ENCODE data around the gene SUPT3H. TPM values are rescaled to one million over a fixed set of nuclear protein-coding genes. Genes with fewer than 3 reads are reported as not detected.

Gene SUPT3H
- total RNA-seq, 2 experiments from 2014 or later, result 8.2 to 11.7 TPM

DNA sequence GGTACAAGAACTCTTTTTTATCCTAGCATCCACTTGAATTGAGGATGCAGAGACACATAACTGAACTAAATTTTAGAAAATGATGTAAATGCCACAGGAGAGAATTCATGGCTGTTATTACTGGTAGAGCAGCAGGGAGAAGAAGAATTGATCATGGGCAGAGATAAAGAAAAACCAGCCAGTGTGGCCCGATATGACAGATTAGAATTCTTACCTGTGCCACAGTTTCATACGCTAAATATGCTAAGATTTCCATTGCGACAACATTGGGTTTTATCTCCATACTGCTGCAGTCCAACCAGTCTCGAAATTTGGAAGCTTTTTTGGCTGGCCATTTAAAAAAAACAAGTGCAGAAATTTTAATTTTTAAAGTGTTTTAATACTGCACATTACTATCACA lies 423.5 kb downstream of the SUPT3H start:
- Mint-ChIP-seq H3K27me3 (no peaks in the 10 kb centered on the region), H3K27ac (no peak overlapping the region), H3K4me1 (no peaks in the 10 kb centered on the region), H3K4me3 (no peak overlapping the region), H3K9me3 (ENCODE audit: low read depth) (peaks cover 13% of the 10 kb centered on the region), H3K36me3 (peaks cover 26% of the 10 kb centered on the region)
- no peak for ATAC-seq
- no peak for DNase-seq
- CTCF ChIA-PET, result no interaction called here

GRCh38 chr6:44951253-44951747 lies 426.4 kb downstream of the SUPT3H start:
- DNase-seq (no peak), ATAC-seq (no peak)
- CTCF ChIA-PET, result interaction anchor here (1.0 kb wide), 1 partner anchor 10 kb away, joined by 3 read pairs; no protein-coding TSS in a partner anchor
- H3K9me3 Mint-ChIP-seq (ENCODE audit: low read depth), result peaks cover 14% of the 10 kb centered on the region
- H3K27me3 Mint-ChIP-seq, result no peaks in the 10 kb centered on the region
- H3K27ac Mint-ChIP-seq, result no peak overlapping the region
- H3K36me3 Mint-ChIP-seq, result peaks cover 29% of the 10 kb centered on the region
- H3K4me1 Mint-ChIP-seq, result no peaks in the 10 kb centered on the region
- no peak overlapping the region for H3K4me3 Mint-ChIP-seq

DNA sequence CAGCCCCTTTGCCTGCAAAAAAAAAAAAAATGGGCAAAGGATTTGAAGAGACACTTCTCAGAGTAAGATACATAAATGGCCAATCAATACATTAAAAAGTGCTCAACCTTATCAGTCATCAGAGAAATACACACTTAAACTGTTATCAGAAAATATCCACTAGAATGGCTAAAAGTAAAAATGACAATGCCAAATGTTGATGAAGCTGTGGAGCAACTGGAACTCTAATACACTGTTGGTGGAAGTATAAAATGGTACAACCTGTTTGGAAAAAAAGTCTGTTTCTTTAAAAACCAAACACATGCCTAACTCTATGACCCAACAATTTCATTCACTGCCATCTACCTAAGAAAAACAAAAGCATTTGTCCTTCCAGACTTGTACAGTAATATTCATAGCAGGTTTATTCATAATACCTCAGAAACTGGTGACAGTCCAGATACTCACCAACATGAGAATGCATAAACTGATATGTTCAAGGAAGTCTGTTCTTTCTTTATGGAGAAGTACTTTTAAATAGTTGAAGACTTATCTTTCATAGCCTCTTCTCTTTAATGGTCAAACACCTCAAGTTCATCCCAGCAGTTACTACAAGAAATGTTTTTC lies 428.0 kb downstream of the SUPT3H start:
- H3K27ac Mint-ChIP-seq, result no peak overlapping the region
- no peaks in the 10 kb centered on the region for H3K4me1 Mint-ChIP-seq
- peaks cover 18% of the 10 kb centered on the region for H3K9me3 Mint-ChIP-seq (ENCODE audit: low read depth)
- no peak for DNase-seq
- no peak for ATAC-seq
- H3K4me3 Mint-ChIP-seq, result no peak overlapping the region
- no peaks in the 10 kb centered on the region for H3K27me3 Mint-ChIP-seq
- peaks cover 36% of the 10 kb centered on the region for H3K36me3 Mint-ChIP-seq
- CTCF ChIA-PET, result no interaction called here

GRCh38 chr6:44943541-44943940 lies 434.2 kb downstream of the SUPT3H start:
- H3K9me3 Mint-ChIP-seq (ENCODE audit: low read depth), result peaks cover 19% of the 10 kb centered on the region
- ATAC-seq (no peak), DNase-seq (no peak)
- no peak overlapping the region for H3K27ac Mint-ChIP-seq
- H3K27me3 Mint-ChIP-seq, result no peaks in the 10 kb centered on the region
- peaks cover 53% of the 10 kb centered on the region for H3K36me3 Mint-ChIP-seq
- CTCF ChIA-PET, result no interaction called here
- H3K4me3 Mint-ChIP-seq, result no peak overlapping the region
- H3K4me1 Mint-ChIP-seq, result peaks cover 7% of the 10 kb centered on the region

- no peaks in the 10 kb centered on the region for H3K27me3 Mint-ChIP-seq
- H3K4me1 Mint-ChIP-seq, result peaks cover 9% of the 10 kb centered on the region
- no peak for DNase-seq
- ATAC-seq, result no peak
- peaks cover 19% of the 10 kb centered on the region for H3K9me3 Mint-ChIP-seq (ENCODE audit: low read depth)
- H3K36me3 Mint-ChIP-seq, result peaks cover 58% of the 10 kb centered on the region
- H3K4me3 Mint-ChIP-seq, result no peak overlapping the region
- H3K27ac Mint-ChIP-seq, result no peak overlapping the region
- CTCF ChIA-PET, result no interaction called here
Measured at GRCh38 chr6:44942798-44943197, 434.9 kb downstream of the SUPT3H start.

GRCh38 chr6:44942201-44942600 lies 435.5 kb downstream of the SUPT3H start:
- Mint-ChIP-seq H3K4me3 (no peak overlapping the region), H3K27ac (no peak overlapping the region), H3K36me3 (peaks cover 59% of the 10 kb centered on the region), H3K9me3 (ENCODE audit: low read depth) (peaks cover 19% of the 10 kb centered on the region), H3K4me1 (peaks cover 11% of the 10 kb centered on the region), H3K27me3 (no peaks in the 10 kb centered on the region)
- CTCF ChIA-PET, result interaction anchor here (1.0 kb wide), 1 partner anchor 9 kb away, joined by 3 read pairs; no protein-coding TSS in a partner anchor
- ATAC-seq (no peak), DNase-seq (no peak)

DNA sequence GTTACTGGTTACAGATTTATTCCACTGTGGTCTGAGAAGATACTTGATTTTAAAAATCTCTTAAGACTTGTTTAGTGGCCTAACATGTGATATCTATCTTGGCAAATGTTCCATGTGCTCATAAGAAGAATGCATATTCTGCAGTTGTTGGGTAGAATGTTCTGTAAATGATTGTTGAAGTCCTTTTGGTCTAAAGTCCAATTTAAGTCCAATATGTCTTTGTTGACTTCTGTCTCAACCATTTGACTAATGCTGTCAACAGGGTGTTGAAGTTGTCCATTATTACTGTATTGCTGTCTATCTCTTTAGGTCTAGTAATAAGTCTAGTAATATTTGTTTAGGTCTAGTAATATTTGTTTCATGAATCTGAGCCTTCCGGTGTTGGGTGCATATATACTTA lies 437.4 kb downstream of the SUPT3H start:
- peaks cover 23% of the 10 kb centered on the region for H3K4me1 Mint-ChIP-seq

DNA sequence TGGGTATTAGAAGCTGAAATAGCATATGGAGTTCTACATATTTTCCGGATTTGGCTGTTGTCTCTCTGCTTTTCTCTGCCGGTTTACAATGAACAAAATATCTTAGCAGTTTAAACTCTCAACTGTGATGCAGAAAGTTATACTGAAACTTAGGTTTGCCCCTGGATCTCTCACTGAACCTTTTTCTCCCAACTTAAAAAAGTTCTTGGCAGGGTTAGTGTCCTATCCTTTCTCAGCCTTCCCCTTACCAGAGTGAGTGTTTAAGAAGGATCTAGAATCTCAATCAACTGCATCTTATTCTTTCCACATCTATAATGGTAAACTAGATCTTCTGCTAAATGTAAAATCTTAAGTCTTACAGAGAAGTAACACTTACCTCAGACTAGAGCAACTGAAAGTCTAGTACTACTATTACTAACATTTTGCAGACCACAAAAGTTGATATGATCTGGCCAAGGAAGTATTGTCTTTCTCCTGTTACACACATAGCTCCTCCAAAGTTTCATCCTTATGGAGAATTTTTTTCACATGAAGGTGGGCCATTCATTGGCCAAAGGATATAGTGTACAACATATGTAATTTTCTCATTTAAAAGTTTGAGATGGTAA lies 441.9 kb downstream of the SUPT3H start:
- peak; percentile 54 for ATAC-seq
- H3K9me3 Mint-ChIP-seq (ENCODE audit: low read depth), result peaks cover 8% of the 10 kb centered on the region

More for the DNA sequence above, 437.4 kb downstream of the SUPT3H start:
- CTCF ChIA-PET, result no interaction called here
- H3K27ac Mint-ChIP-seq, result no peak overlapping the region
- H3K9me3 Mint-ChIP-seq (ENCODE audit: low read depth), result peaks cover 17% of the 10 kb centered on the region
- ATAC-seq (no peak), DNase-seq (no peak)
- no peaks in the 10 kb centered on the region for H3K27me3 Mint-ChIP-seq
- peaks cover 51% of the 10 kb centered on the region for H3K36me3 Mint-ChIP-seq
- H3K4me3 Mint-ChIP-seq, result no peak overlapping the region

GRCh38 chr6:44933108-44933507 lies 444.6 kb downstream of the SUPT3H start:
- Mint-ChIP-seq H3K9me3 (ENCODE audit: low read depth) (peaks cover 2% of the 10 kb centered on the region), H3K4me1 (peaks cover 36% of the 10 kb centered on the region), H3K27ac (peak overlapping the region; percentile 97), H3K4me3 (peak overlapping the region; percentile 81), H3K27me3 (no peaks in the 10 kb centered on the region), H3K36me3 (peaks cover 23% of the 10 kb centered on the region)
- CTCF ChIA-PET, result interaction anchor here (1.1 to 1.7 kb wide), 4 partner anchors 13 to 487 kb away, joined by 3 to 4 read pairs (median 3); no protein-coding TSS in a partner anchor
- ATAC-seq, result peak; percentile 47
- no peak for DNase-seq

More for the DNA sequence above, 441.9 kb downstream of the SUPT3H start:
- Mint-ChIP-seq H3K27me3 (no peaks in the 10 kb centered on the region), H3K4me1 (peaks cover 36% of the 10 kb centered on the region), H3K27ac (peak overlapping the region; percentile 88), H3K4me3 (no peak overlapping the region), H3K36me3 (peaks cover 32% of the 10 kb centered on the region)
- no peak for DNase-seq
- CTCF ChIA-PET, result interaction anchor here (0.9 to 1.5 kb wide), 3 partner anchors 22 to 460 kb away, joined by 3 to 5 read pairs (median 3); no protein-coding TSS in a partner anchor

- CTCF ChIA-PET, result interaction anchor here (1.1 to 1.7 kb wide), 4 partner anchors 13 to 487 kb away, joined by 3 to 4 read pairs (median 3); no protein-coding TSS in a partner anchor
- Mint-ChIP-seq H3K27ac (peak overlapping the region; percentile 97), H3K4me1 (peaks cover 36% of the 10 kb centered on the region), H3K9me3 (ENCODE audit: low read depth) (peaks cover 2% of the 10 kb centered on the region), H3K4me3 (peak overlapping the region; percentile 81), H3K27me3 (no peaks in the 10 kb centered on the region), H3K36me3 (peaks cover 23% of the 10 kb centered on the region)
- DNase-seq (peak; percentile 68), ATAC-seq (peak; percentile 72)
Measured at GRCh38 chr6:44932651-44933091, 445.1 kb downstream of the SUPT3H start.

GRCh38 chr6:44931385-44931784 lies 446.3 kb downstream of the SUPT3H start:
- Mint-ChIP-seq H3K4me1 (peaks cover 31% of the 10 kb centered on the region), H3K4me3 (peak overlapping the region; percentile 81)
- CTCF ChIA-PET, result interaction anchor here (0.9 kb wide), 1 partner anchor 784 kb away, joined by 3 read pairs; no protein-coding TSS in a partner anchor

DNA sequence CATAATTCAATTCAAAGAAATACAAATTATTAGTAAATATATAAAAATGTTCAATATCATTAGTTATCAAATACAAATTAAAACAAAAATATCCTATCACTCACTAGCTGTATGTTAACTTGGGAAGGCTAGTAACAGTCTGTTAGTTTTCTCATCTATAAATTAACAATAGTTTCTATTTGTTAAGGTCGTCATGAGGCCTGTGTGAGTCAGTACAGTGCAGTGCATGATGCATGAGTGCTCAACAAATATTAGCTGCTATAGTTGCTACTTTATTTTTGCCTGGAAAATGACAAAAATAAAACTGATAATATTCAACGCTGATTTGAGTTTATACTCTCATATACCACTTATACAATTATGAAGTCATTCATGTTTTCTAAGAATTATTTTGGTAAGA lies 451.2 kb downstream of the SUPT3H start:
- Mint-ChIP-seq H3K4me1 (peaks cover 42% of the 10 kb centered on the region), H3K9me3 (ENCODE audit: low read depth) (peaks cover 2% of the 10 kb centered on the region), H3K27me3 (no peaks in the 10 kb centered on the region), H3K27ac (no peak overlapping the region), H3K36me3 (peaks cover 21% of the 10 kb centered on the region), H3K4me3 (no peak overlapping the region)
- ATAC-seq, result no peak
- no peak for DNase-seq
- CTCF ChIA-PET, result no interaction called here

More at GRCh38 chr6:44931385-44931784, 446.3 kb downstream of the SUPT3H start:
- Mint-ChIP-seq H3K27ac (peak overlapping the region; percentile 75), H3K9me3 (ENCODE audit: low read depth) (peaks cover 2% of the 10 kb centered on the region), H3K36me3 (peaks cover 20% of the 10 kb centered on the region), H3K27me3 (no peaks in the 10 kb centered on the region)
- ATAC-seq, result no peak
- DNase-seq, result no peak

- peaks cover 44% of the 10 kb centered on the region for H3K4me1 Mint-ChIP-seq
- no peaks in the 10 kb centered on the region for H3K27me3 Mint-ChIP-seq
- H3K27ac Mint-ChIP-seq, result peak overlapping the region; percentile 81
- peaks cover 2% of the 10 kb centered on the region for H3K9me3 Mint-ChIP-seq (ENCODE audit: low read depth)
- DNase-seq (peak; percentile 53), ATAC-seq (peak; percentile 88)
- CTCF ChIA-PET, result interaction anchor here (0.9 kb wide), 1 partner anchor 12 kb away, joined by 3 read pairs; no protein-coding TSS in a partner anchor
- H3K4me3 Mint-ChIP-seq, result peak overlapping the region; percentile 21
- peaks cover 15% of the 10 kb centered on the region for H3K36me3 Mint-ChIP-seq
Measured at GRCh38 chr6:44925100-44925739, 452.5 kb downstream of the SUPT3H start.
